Motor neuron (in vitro differentiated cells): ENCODE results near the gene THAP12. TPM values are rescaled to one million over a fixed set of nuclear protein-coding genes. Genes with fewer than 3 reads are reported as not detected.
"Not testable (repeated sequence)": the region's sequence is repeated elsewhere in the genome, so short reads cannot be mapped to it uniquely, and the experiment has no call there.

Experiments
- ATAC-seq, 8 experiments: fragments of 200-7000 bp; cut with Tn5 transposase; replicated peaks in 6 of 8; 2 replicates each; pipeline ENCODE4 v1.8.0; 2021; ENCODE audit warnings: mild to moderate bottlenecking in 8 of 8, moderate library complexity in 8 of 8
- H3K27ac ChIP-seq, 2 donors: fragments of 250-450 bp; sonication (Bioruptor Pico); 2 replicates each; pipeline ENCODE4 v1.9.0; 2021; ENCODE audit warnings: antibody characterized with exemption in 2 of 2, mild to moderate bottlenecking in 2 of 2, moderate library complexity in 1 of 2
- H3K4me1 ChIP-seq, 2 donors: fragments of 250-450 bp; sonication (Bioruptor Pico); replicated peaks in 1 of 2; 2 replicates each; pipeline ENCODE4 v1.6.1; 2021; ENCODE audit warnings: antibody characterized with exemption in 2 of 2, mild to moderate bottlenecking in 2 of 2, moderate library complexity in 1 of 2
- H3K4me3 ChIP-seq, 5 donors: fragments of 250-450 bp; sonication (Bioruptor Pico); 2 replicates each; pipeline ENCODE4 v1.9.0; 2021; ENCODE audit warnings: antibody characterized with exemption in 5 of 5, mild to moderate bottlenecking in 5 of 5, moderate library complexity in 4 of 5
- WGBS, 10 experiments: fragments of 450-650 bp; shearing (Covaris generic); methylation state at CpG; one replicate each; pipeline ENCODE4 v1.0.0; 2022; 5-methylcytosine and 5-hydroxymethylcytosine counted together
- in situ Hi-C, 9 experiments: fragments of 400-800 bp; cut with MboI; loops; one replicate each; pipeline ENCODE4 v1.15.0; 2021; ENCODE audit warnings: low sequenced_read_pairs in 9 of 9, low pct_unique_long_range_greater_than_20kb in 2 of 9; ENCODE audit not compliant: unreplicated experiment in 9 of 9
- total RNA-seq, 8 experiments: library from RNA; unstranded; fragments of 300-600 nt; gene quantifications; 2 replicates each; pipeline versions ENCODE4 v1.2.3 to v1.2.4, GENCODE V29; 2022

Gene THAP12
- total RNA-seq, 8 experiments from 2014 or later, result 23.0 to 71.2 (median 47.5) TPM

GRCh38 chr11:76321340-76321739, 59.6 kb downstream of the THAP12 start:
- peaks cover 0 to 18% of the 10 kb centered on the region in 2 donors for H3K4me1 ChIP-seq
- H3K27ac ChIP-seq, result no peak overlapping the region
- no peak for ATAC-seq
- no peak overlapping the region for H3K4me3 ChIP-seq
- in situ Hi-C loops, result loop anchor here in 6 of 9 experiments (25.0 kb wide), 2 partner anchors 109 to 434 kb away; partner anchors contain the start of gene WNT11 (in 2 of the 6)
- 60 to 100% methylated on average over 1 of the region's 8 CpGs; no CpG with 5 or more reads in 8 of the 10 experiments for WGBS, 10 experiments

GRCh38 chr11:76320929-76321328, 60.0 kb downstream of the THAP12 start:
- 0 to 100% (median 75%) methylated on average over 1 to 5 of the region's 6 CpGs; no CpG with 5 or more reads in 6 of the 10 experiments for WGBS, 10 experiments
- ATAC-seq, result no peak
- in situ Hi-C loops, result loop anchor here in 6 of 9 experiments (25.0 kb wide), 2 partner anchors 109 to 434 kb away; partner anchors contain the start of gene WNT11 (in 2 of the 6)

GRCh38 chr11:76319798-76320197, 61.1 kb downstream of the THAP12 start:
- H3K4me1 ChIP-seq, result peaks cover 0 to 18% of the 10 kb centered on the region in 2 donors
- not testable (repeated sequence) for ATAC-seq, H3K4me3 ChIP-seq, H3K27ac ChIP-seq
- 50 to 100% (median 82%) methylated on average over 1 to 3 of the region's 5 CpGs; no CpG with 5 or more reads in 4 of the 10 experiments for WGBS, 10 experiments
- in situ Hi-C loops, result loop anchor here in 7 of 9 experiments (10.0 to 25.0 kb wide), 5 partner anchors 105 to 775 kb away; partner anchors contain the start of gene WNT11 (in 2 of the 7)

More at GRCh38 chr11:76320929-76321328, 60.0 kb downstream of the THAP12 start:
- H3K4me1 ChIP-seq, result peaks cover 0 to 18% of the 10 kb centered on the region in 2 donors
- H3K27ac ChIP-seq, result no peak overlapping the region
- no peak overlapping the region for H3K4me3 ChIP-seq

GRCh38 chr11:76318744-76319384, 62.1 kb downstream of the THAP12 start:
- ATAC-seq, result peak; percentile 67 to 99 (median 88)
- 0 to 50% (median 18%) methylated on average over 1 to 4 of the region's 7 CpGs; no CpG with 5 or more reads in 4 of the 10 experiments for WGBS, 10 experiments
- H3K27ac ChIP-seq, result no peak overlapping the region
- H3K4me3 ChIP-seq, result no peak overlapping the region
- in situ Hi-C loops, result loop anchor here in 7 of 9 experiments (10.0 to 25.0 kb wide), 5 partner anchors 104 to 774 kb away; partner anchors contain the start of gene WNT11 (in 2 of the 7)
- H3K4me1 ChIP-seq, result peaks cover 0 to 21% of the 10 kb centered on the region in 2 donors

- H3K4me3 ChIP-seq, result no peak overlapping the region
- ATAC-seq, result no peak
- in situ Hi-C loops, result loop anchor here in 7 of 9 experiments (10.0 to 25.0 kb wide), 5 partner anchors 102 to 772 kb away; partner anchors contain the start of gene WNT11 (in 2 of the 7)
- H3K4me1 ChIP-seq, result peaks cover 0 to 12% of the 10 kb centered on the region in 2 donors
- WGBS, 10 experiments, result 43 to 100% (median 80%) methylated on average over 1 to 2 of the region's 3 CpGs; no CpG with 5 or more reads in 6 of the 10 experiments
- no peak overlapping the region for H3K27ac ChIP-seq
These were observed 63.6 kb downstream of the THAP12 start for GRCh38 chr11:76317296-76317695.

GRCh38 chr11:76316726-76317125, 64.2 kb downstream of the THAP12 start:
- 0 to 100% (median 83%) methylated on average over 1 to 2 of the region's 3 CpGs; no CpG with 5 or more reads in 3 of the 10 experiments for WGBS, 10 experiments
- in situ Hi-C loops, result loop anchor here in 7 of 9 experiments (10.0 to 25.0 kb wide), 5 partner anchors 102 to 772 kb away; partner anchors contain the start of gene WNT11 (in 2 of the 7)

GRCh38 chr11:76315182-76315853, 65.6 kb downstream of the THAP12 start:
- no peak for ATAC-seq
- H3K4me3 ChIP-seq, result no peak overlapping the region
- WGBS, 10 experiments, result 67 to 100% (median 93%) methylated on average over 1 to 6 of the region's 8 CpGs; no CpG with 5 or more reads in 3 of the 10 experiments
- no peak overlapping the region for H3K27ac ChIP-seq
- in situ Hi-C loops, result loop anchor here in 7 of 9 experiments (10.0 to 25.0 kb wide), 5 partner anchors 101 to 771 kb away; partner anchors contain the start of gene WNT11 (in 2 of the 7)
- H3K4me1 ChIP-seq, result peaks cover 0 to 7% of the 10 kb centered on the region in 2 donors

More at GRCh38 chr11:76316726-76317125, 64.2 kb downstream of the THAP12 start:
- Histone ChIP-seq H3K27ac (no peak overlapping the region), H3K4me3 (no peak overlapping the region), H3K4me1 (peaks cover 0 to 9% of the 10 kb centered on the region in 2 donors)
- ATAC-seq, result no peak

GRCh38 chr11:76314741-76315090, 66.2 kb downstream of the THAP12 start:
- ATAC-seq, result peak in 1 of 8 experiments; percentile 33
- WGBS, 10 experiments, result 64 to 93% (median 82%) methylated on average over 2 to 4 of the region's 4 CpGs; no CpG with 5 or more reads in 6 of the 10 experiments
- in situ Hi-C loops, result loop anchor here in 7 of 9 experiments (10.0 to 25.0 kb wide), 5 partner anchors 100 to 770 kb away; partner anchors contain the start of gene WNT11 (in 2 of the 7)
- Histone ChIP-seq H3K4me1 (peaks cover 0 to 7% of the 10 kb centered on the region in 2 donors), H3K27ac (no peak overlapping the region), H3K4me3 (no peak overlapping the region)

GRCh38 chr11:76313913-76314740, 66.8 kb downstream of the THAP12 start:
- peak in 6 of 8 experiments; percentile 48 to 87 (median 79) for ATAC-seq
- in situ Hi-C loops, result loop anchor here in 7 of 9 experiments (10.0 to 25.0 kb wide), 5 partner anchors 99 to 769 kb away; partner anchors contain the start of gene WNT11 (in 2 of the 7)
- WGBS, 10 experiments, result 17 to 91% (median 57%) methylated on average over 1 to 8 of the region's 15 CpGs; no CpG with 5 or more reads in 3 of the 10 experiments
- Histone ChIP-seq H3K4me1 (peaks cover 0 to 7% of the 10 kb centered on the region in 2 donors), H3K4me3 (no peak overlapping the region), H3K27ac (no peak overlapping the region)

GRCh38 chr11:76313271-76313670, 67.7 kb downstream of the THAP12 start:
- in situ Hi-C loops, result loop anchor here in 7 of 9 experiments (10.0 to 25.0 kb wide), 5 partner anchors 98 to 768 kb away; partner anchors contain the start of gene WNT11 (in 2 of the 7)
- no peak overlapping the region for H3K4me3 ChIP-seq
- ATAC-seq, result no peak
- H3K27ac ChIP-seq, result no peak overlapping the region
- peaks cover 0 to 7% of the 10 kb centered on the region in 2 donors for H3K4me1 ChIP-seq
- WGBS, 10 experiments, result 100% methylated on average over 1 of the region's 3 CpGs; no CpG with 5 or more reads in 8 of the 10 experiments

- H3K4me1 ChIP-seq, result peaks cover 0 to 7% of the 10 kb centered on the region in 2 donors
- no peak overlapping the region for H3K27ac ChIP-seq
- 0 to 80% (median 13%) methylated on average over 1 to 6 of the region's 13 CpGs; no CpG with 5 or more reads in 5 of the 10 experiments for WGBS, 10 experiments
- H3K4me3 ChIP-seq, result no peak overlapping the region
- ATAC-seq, result no peak
- in situ Hi-C loops, result loop anchor here in 7 of 9 experiments (10.0 to 25.0 kb wide), 5 partner anchors 96 to 766 kb away; partner anchors contain the start of gene WNT11 (in 2 of the 7)
These were observed 69.9 kb downstream of the THAP12 start for GRCh38 chr11:76310832-76311595.
